WI38 (cell line): ENCODE data around the gene GANAB.
"Not testable (repeated sequence)": the region's sequence is repeated elsewhere in the genome, so short reads cannot be mapped to it uniquely, and the experiment has no call there.

Experiments
- H3K4me3 ChIP-seq: 2 replicates; pipeline ENCODE4 v1.5.1; 2011; ENCODE audit warnings: low read depth, mild to moderate bottlenecking, control low read depth, low read length
- CTCF ChIP-seq: IDR thresholded peaks from 2 replicates; pipeline ENCODE4 v1.5.1; 2012; ENCODE audit warnings: low read depth, mild to moderate bottlenecking, control low read depth, low read length

Gene GANAB

GRCh38 chr11:62665075-62665598, 18.7 kb upstream of the GANAB start, which contains the start of the genes C11orf98 and CSKMT:
C11orf98 (minus strand) TSS chr11:62665210; CDS start chr11:62665169, 41 bp downstream.
CSKMT (plus strand) TSS chr11:62665312; CDS start chr11:62665880, 568 bp downstream.
- TF ChIP-seq CTCF = no peak

DNA sequence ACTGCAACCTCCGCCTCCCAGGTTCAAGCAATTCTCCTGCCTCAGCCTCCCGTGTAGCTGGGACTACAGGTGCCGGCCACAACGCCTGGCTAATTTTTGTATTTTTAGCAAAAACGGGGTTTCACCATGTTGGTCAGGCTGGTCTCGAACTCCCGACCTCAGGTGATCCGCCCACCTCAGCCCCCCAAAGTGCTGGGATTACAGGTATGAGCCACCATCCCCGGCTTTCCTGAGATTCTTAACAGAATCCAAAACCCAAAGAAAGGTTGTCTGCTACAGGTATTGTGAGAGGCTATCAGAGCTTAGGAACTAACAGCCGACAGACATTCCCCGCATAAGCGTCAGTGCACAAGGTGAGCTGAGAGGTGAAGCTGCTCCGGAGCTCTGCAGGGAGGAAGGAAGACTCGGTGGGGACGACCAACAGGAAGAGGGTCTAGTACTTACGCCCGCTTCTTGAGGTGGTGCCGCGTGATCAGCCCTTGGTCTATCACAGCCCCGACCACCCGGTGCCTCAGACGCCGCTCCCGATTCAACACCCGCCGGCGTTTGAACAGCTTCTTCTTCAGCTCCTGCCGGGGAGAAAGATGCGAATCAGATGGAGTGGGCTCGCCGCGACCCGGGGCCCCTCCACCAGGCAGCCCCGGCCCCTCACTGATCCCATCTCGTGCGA, 18.1 kb upstream of the GANAB start:
- peak overlapping the region; percentile 89 for H3K4me3 ChIP-seq

More at GRCh38 chr11:62665075-62665598, 18.7 kb upstream of the GANAB start, which contains the start of the genes C11orf98 and CSKMT:
- peak within 1 kb of the TSS; percentile 89 for H3K4me3 ChIP-seq

GRCh38 chr11:62656796-62657429, 10.5 kb upstream of the GANAB start:
- TF ChIP-seq CTCF = no peak

More for the DNA sequence above, 18.1 kb upstream of the GANAB start:
- no peak for TF ChIP-seq CTCF

GRCh38 chr11:62654297-62654696, 7.9 kb upstream of the GANAB start:
- TF ChIP-seq CTCF = no peak
- no peak overlapping the region for H3K4me3 ChIP-seq

More at GRCh38 chr11:62656796-62657429, 10.5 kb upstream of the GANAB start:
- no peak overlapping the region for H3K4me3 ChIP-seq

GRCh38 chr11:62652161-62653006, 6.0 kb upstream of the GANAB start:
- TF ChIP-seq CTCF = no peak
- H3K4me3 ChIP-seq = peak overlapping the region; percentile 96

DNA sequence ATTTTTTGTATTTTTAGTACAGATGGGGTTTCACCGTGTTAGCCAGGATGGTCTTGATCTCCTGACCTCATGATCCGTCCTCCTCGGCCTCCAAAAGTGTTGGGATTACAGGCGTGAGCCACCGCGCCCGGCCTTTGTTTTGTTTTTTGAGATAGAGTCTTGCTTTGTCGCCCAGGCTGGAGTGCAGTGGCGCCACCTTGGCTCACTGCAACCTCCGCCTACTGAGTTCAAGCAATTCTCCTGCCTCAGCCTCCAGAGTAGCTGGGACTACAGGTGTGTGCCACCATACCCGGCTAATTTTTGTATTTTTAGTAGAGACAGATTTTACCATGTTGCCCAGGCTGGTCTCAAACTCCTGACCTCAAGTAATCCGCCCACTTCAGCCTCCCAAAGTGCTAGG, 3.9 kb upstream of the GANAB start:
- H3K4me3 ChIP-seq = not testable (repeated sequence)

- no peak overlapping the region for H3K4me3 ChIP-seq
- no peak for TF ChIP-seq CTCF
Observed at GRCh38 chr11:62649486-62649885, 3.1 kb upstream of the GANAB start.
